Ascending aorta (tissue), 2 donors: ENCODE data around the gene LAMTOR5. TPM values are rescaled to one million over a fixed set of nuclear protein-coding genes. Genes with fewer than 3 reads are reported as not detected.
A peak's percentile ranks its signal among the peaks of the same experiment; 100 is the strongest.

Experiments used
- DNase-seq, 2 donors: peaks; one replicate each; pipeline ENCODE4 v3.0.0-alpha.2; 2019; ENCODE audit warnings: low spot score in 2 of 2
- H3K27ac ChIP-seq, 2 donors: fragments of 200-600 bp; sonication (generic); one replicate each; pipeline ENCODE4 v1.5.1; 2016 to 2017; ENCODE audit warnings: mild to moderate bottlenecking in 1 of 2
- H3K27me3 ChIP-seq: fragments of 200-600 bp; sonication (generic); one replicate; pipeline ENCODE4 v1.5.1; 2017
- H3K36me3 ChIP-seq, 2 donors: fragments of 200-600 bp; sonication (generic); one replicate each; pipeline ENCODE4 v1.5.1; 2016
- H3K4me1 ChIP-seq, 2 donors: fragments of 200-600 bp; sonication (generic); one replicate each; pipeline ENCODE4 v1.5.1; 2016 to 2017; ENCODE audit warnings: mild to moderate bottlenecking in 1 of 2
- H3K4me3 ChIP-seq, 2 donors: fragments of 200-600 bp; sonication (generic); one replicate each; pipeline ENCODE4 v1.5.1; 2016 to 2017; ENCODE audit warnings: mild to moderate bottlenecking in 1 of 2
- H3K9me3 ChIP-seq, 2 donors: fragments of 200-600 bp; sonication (generic); one replicate each; pipeline ENCODE4 v1.5.1; 2016
- CTCF ChIP-seq, 3 experiments: fragments of 200-600 bp in 2 of 3; fragments of 450-650 bp in 1 of 3; sonication (generic) in 2 of 3; IDR thresholded peaks; one replicate each; pipeline ENCODE4 v1.5.1; 2016 to 2019; ENCODE audit warnings: antibody characterized with exemption in 3 of 3, mild to moderate bottlenecking in 1 of 3, moderate library complexity in 1 of 3
- intact Hi-C: fragments of 100-400 bp; cut with DNase I; formaldehyde crosslinking; loops from one replicate; pipeline ENCODE4 v1.15.1; 2023
- total RNA-seq: library from RNA; depleted of rRNA; stranded (reverse); fragments of >200 nt; gene quantifications from one replicate; pipeline ENCODE4 v1.1.0, GENCODE V29; 2016

LAMTOR5 gene
- total RNA-seq, 1 donor from 2014 or later, result 21.7 TPM

DNA sequence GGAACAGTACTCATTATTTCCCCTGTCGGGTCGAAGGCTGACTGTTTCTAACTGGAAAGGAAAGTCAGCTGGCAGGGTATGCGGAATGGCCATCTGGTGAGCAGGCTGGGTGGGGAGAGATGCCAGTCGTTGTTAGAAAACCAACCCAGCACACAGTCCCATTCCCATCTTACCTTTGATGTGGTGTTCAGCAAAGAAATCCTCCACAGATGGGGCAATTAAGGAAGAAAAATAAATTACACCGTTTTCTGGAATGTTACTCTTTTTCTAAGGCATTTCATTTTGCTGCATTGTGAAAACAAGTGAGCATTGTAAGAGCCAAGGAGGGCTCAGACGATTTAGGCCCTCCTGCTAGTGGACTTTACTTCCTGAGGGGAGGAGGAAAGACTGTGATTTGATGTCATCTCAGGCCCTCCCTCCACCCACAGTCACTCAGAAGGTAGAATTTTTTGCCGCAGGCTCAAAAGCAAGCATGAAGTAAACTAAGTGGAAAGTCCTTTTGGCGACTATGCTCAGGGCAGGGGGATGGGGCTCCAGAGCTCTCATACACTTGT lies 16.7 kb downstream of the LAMTOR5 start, which contains the start of gene SLC16A4:
Gene SLC16A4 (minus strand): TSS at position 335 of the 554 bp plus-strand sequence. CDS start 1,703 bp downstream, outside the sequence.
- H3K4me1 ChIP-seq, result peaks cover 5 to 22% of the 10 kb centered on the region in 2 donors
- peaks cover 0 to 7% of the 10 kb centered on the region in 2 donors for H3K36me3 ChIP-seq

GRCh38 chr1:110390096-110390495 lies 17.4 kb downstream of the LAMTOR5 start:
- TF ChIP-seq CTCF (IDR thresholded peaks at IDR 0.05), result no peak
- H3K27me3 ChIP-seq, result no peaks in the 10 kb centered on the region
- peak; percentile 21 to 85 for DNase-seq
- peaks cover 5 to 22% of the 10 kb centered on the region in 2 donors for H3K4me1 ChIP-seq
- peak overlapping the region; percentile 73 to 84 for H3K27ac ChIP-seq
- peaks cover 0 to 1% of the 10 kb centered on the region in 2 donors for H3K36me3 ChIP-seq
- H3K9me3 ChIP-seq, result no peaks in the 10 kb centered on the region
- intact Hi-C loops, result loop anchor here (1.0 to 2.0 kb wide), 3 partner anchors 17 to 179 kb away; partner anchors contain the start of genes KCNC4, LAMTOR5 and RBM15
- H3K4me3 ChIP-seq, result peak overlapping the region; percentile 55 to 60

More for the DNA sequence above, 16.7 kb downstream of the LAMTOR5 start, which contains the start of gene SLC16A4:
- Histone ChIP-seq H3K9me3 (no peaks in the 10 kb centered on the region), H3K27me3 (no peaks in the 10 kb centered on the region), H3K27ac (peak within 1 kb of the TSS; percentile 73 to 84), H3K4me3 (peak within 1 kb of the TSS; percentile 55 to 60)
- no peak for TF ChIP-seq CTCF (IDR thresholded peaks at IDR 0.05)
- intact Hi-C loops, result loop anchor here (1.0 to 2.0 kb wide), 3 partner anchors 17 to 180 kb away; partner anchors contain the start of genes KCNC4, LAMTOR5 and RBM15
- peak in 1 of 2 donors; percentile 76 for DNase-seq

GRCh38 chr1:110387048-110387754 lies 20.3 kb downstream of the LAMTOR5 start:
- H3K4me3 ChIP-seq, result no peak overlapping the region
- no peaks in the 10 kb centered on the region for H3K27me3 ChIP-seq
- no peak for DNase-seq
- TF ChIP-seq CTCF (IDR thresholded peaks at IDR 0.05), result no peak
- H3K27ac ChIP-seq, result no peak overlapping the region
- intact Hi-C loops, result no loop called here
- no peaks in the 10 kb centered on the region for H3K9me3 ChIP-seq
- H3K4me1 ChIP-seq, result peaks cover 5 to 22% of the 10 kb centered on the region in 2 donors
- H3K36me3 ChIP-seq, result peaks cover 0 to under 1% of the 10 kb centered on the region in 2 donors

GRCh38 chr1:110385369-110385768 lies 22.1 kb downstream of the LAMTOR5 start:
- DNase-seq, result no peak
- Histone ChIP-seq H3K9me3 (no peaks in the 10 kb centered on the region), H3K27ac (no peak overlapping the region), H3K4me3 (no peak overlapping the region), H3K27me3 (no peaks in the 10 kb centered on the region), H3K36me3 (peaks cover 0 to 5% of the 10 kb centered on the region in 2 donors), H3K4me1 (peaks cover 3 to 13% of the 10 kb centered on the region in 2 donors)
- intact Hi-C loops, result no loop called here
- no peak for TF ChIP-seq CTCF (IDR thresholded peaks at IDR 0.05)

- Histone ChIP-seq H3K4me3 (no peak overlapping the region), H3K9me3 (no peaks in the 10 kb centered on the region), H3K27me3 (no peaks in the 10 kb centered on the region), H3K4me1 (peaks cover 3 to 12% of the 10 kb centered on the region in 2 donors), H3K27ac (peak overlapping the region in 1 of 2 donors; percentile 69), H3K36me3 (peaks cover 1 to 5% of the 10 kb centered on the region in 2 donors)
- intact Hi-C loops, result no loop called here
- no peak for DNase-seq
- TF ChIP-seq CTCF (IDR thresholded peaks at IDR 0.05), result no peak
Observed at GRCh38 chr1:110384581-110385321, 22.7 kb downstream of the LAMTOR5 start.
